Thyroid gland (tissue), 4 donors: Measurements from ENCODE around the gene TTC1.

Experiments used
- CTCF ChIP-seq, 6 experiments: fragments of 200-600 bp in 3 of 6; fragments of 450-650 bp in 3 of 6; sonication (generic) in 3 of 6; IDR thresholded peaks; one replicate each; pipeline ENCODE4 v1.5.1; 2016 to 2019; ENCODE audit warnings: antibody characterized with exemption in 6 of 6, mild to moderate bottlenecking in 2 of 6, inconsistent platforms in 1 of 6, moderate library complexity in 1 of 6
- POLR2A ChIP-seq, 2 donors: fragments of 450-650 bp; IDR thresholded peaks; one replicate each; pipeline ENCODE4 v1.6.1; 2017; ENCODE audit warnings: antibody characterized with exemption in 2 of 2, mild to moderate bottlenecking in 2 of 2, moderate library complexity in 1 of 2

- TF ChIP-seq CTCF (IDR thresholded peaks at IDR 0.05) (no peak), POLR2A (IDR thresholded peaks at IDR 0.05) (no peak)
Observed at GRCh38 chr5:160020964-160021363, 12.0 kb downstream of the TTC1 start.
